HEK293 (cell line): ENCODE results near the gene CCDC127.

Source experiments
- ATF2 ChIP-seq: fragments of 450-650 bp; formaldehyde crosslinking; IDR thresholded peaks from 2 replicates; pipeline ENCODE4 v1.5.1; 2016; ENCODE audit warnings: missing biosample characterization, missing genetic modification characterization, low read depth
- CTCF ChIP-seq: fragments of 450-650 bp; formaldehyde crosslinking; IDR thresholded peaks from 2 replicates; pipeline ENCODE4 v1.5.1; 2016; ENCODE audit warnings: missing biosample characterization, missing genetic modification characterization
- ELK4 ChIP-seq: IDR thresholded peaks from 2 replicates; pipeline ENCODE4 v1.6.1; 2011; ENCODE audit warnings: mild to moderate bottlenecking, low read depth, low read length, borderline replicate concordance
- KLF8 ChIP-seq: fragments of 450-650 bp; formaldehyde crosslinking; IDR thresholded peaks from 2 replicates; pipeline ENCODE4 v1.5.1; 2016; ENCODE audit warnings: missing biosample characterization, missing genetic modification characterization
- SP2 ChIP-seq: fragments of 450-650 bp; formaldehyde crosslinking; IDR thresholded peaks from 2 replicates; pipeline ENCODE4 v1.5.1; 2016; ENCODE audit warnings: missing biosample characterization, missing genetic modification characterization
- ZBTB21 ChIP-seq: fragments of 450-650 bp; formaldehyde crosslinking; IDR thresholded peaks from 2 replicates; pipeline ENCODE4 v1.5.1; 2017; ENCODE audit warnings: missing biosample characterization, missing genetic modification characterization
- ZNF202 ChIP-seq: fragments of 450-650 bp; formaldehyde crosslinking; IDR thresholded peaks from 2 replicates; pipeline ENCODE4 v1.5.1; 2016; ENCODE audit warnings: missing biosample characterization, missing genetic modification characterization, borderline replicate concordance
- ZNF24 ChIP-seq: fragments of 450-650 bp; formaldehyde crosslinking; IDR thresholded peaks from 2 replicates; pipeline ENCODE4 v1.5.1; 2016; ENCODE audit warnings: missing biosample characterization, missing genetic modification characterization
- ZNF311 ChIP-seq: fragments of 450-650 bp; formaldehyde crosslinking; IDR thresholded peaks from 2 replicates; pipeline ENCODE4 v1.5.1; 2017; ENCODE audit warnings: missing biosample characterization, missing genetic modification characterization, borderline replicate concordance
- ZNF416 ChIP-seq: fragments of 450-650 bp; formaldehyde crosslinking; IDR thresholded peaks from 2 replicates; pipeline ENCODE4 v1.5.1; 2016; ENCODE audit warnings: missing biosample characterization, missing genetic modification characterization
- ZNF501 ChIP-seq: fragments of 450-650 bp; formaldehyde crosslinking; IDR thresholded peaks from 2 replicates; pipeline ENCODE4 v1.5.1; 2016; ENCODE audit warnings: missing biosample characterization, missing genetic modification characterization
- ZNF560 ChIP-seq: fragments of 450-650 bp; formaldehyde crosslinking; IDR thresholded peaks from 2 replicates; pipeline ENCODE4 v1.5.1; 2017; ENCODE audit warnings: missing biosample characterization, missing genetic modification characterization, borderline replicate concordance
- ZNF768 ChIP-seq: fragments of 450-650 bp; formaldehyde crosslinking; IDR thresholded peaks from 2 replicates; pipeline ENCODE4 v1.5.1; 2018; ENCODE audit warnings: missing biosample characterization, mild to moderate bottlenecking, missing genetic modification characterization
- ZNF792 ChIP-seq: fragments of 450-650 bp; formaldehyde crosslinking; IDR thresholded peaks from 2 replicates; pipeline ENCODE4 v1.5.1; 2016; ENCODE audit warnings: missing biosample characterization, missing genetic modification characterization

GRCh38 chr5:185095-186070, 32.6 kb downstream of the CCDC127 start:
- TF ChIP-seq ZNF416 (tag by site-specific recombination): no peak
- no peak for TF ChIP-seq ATF2
- no peak for TF ChIP-seq ZNF311
- TF ChIP-seq ZNF560 (tag by site-specific recombination): no peak
- TF ChIP-seq ZNF202 (tag by site-specific recombination): no peak
- TF ChIP-seq KLF8 (tag by site-specific recombination): no peak
- no peak for TF ChIP-seq CTCF (tag by site-specific recombination)
- TF ChIP-seq ZNF501 (tag by site-specific recombination): no peak
- TF ChIP-seq ELK4: no peak
- no peak for TF ChIP-seq SP2 (tag by site-specific recombination)
- no peak for TF ChIP-seq ZNF792 (tag by site-specific recombination)
- no peak for TF ChIP-seq ZNF24
- no peak for TF ChIP-seq ZBTB21 (tag by site-specific recombination)
- TF ChIP-seq ZNF768 (tag by site-specific recombination): no peak
